K562 (cell line): Measurements from ENCODE around the gene EIF3J. TPM values are rescaled to one million over a fixed set of nuclear protein-coding genes. Genes with fewer than 3 reads are reported as not detected.

Source experiments
- ATAC-seq: fragments of 200-7000 bp; cut with Tn5 transposase; 3 replicates; pipeline ENCODE4 v1.9.1; 2020; ENCODE audit warnings: moderate library complexity
- BruUV-seq: library from RNA; stranded (reverse); fragments of 400-500 nt; replicated peaks from 2 replicates; lab custom pipeline; 2021; lab: Mats Ljungman, UMichigan
- CTCF ChIA-PET: fragments of 300-600 bp; formaldehyde crosslinking; extraction: SDS; loops from one replicate; lab custom pipeline; 2021; ENCODE audit warnings: low intra/inter-chr PET ratio; lab: Yijun Ruan, JAX
- POLR2A ChIA-PET: fragments of 300-600, 350-650 bp; sonication (Branson Sonifier 250); formaldehyde crosslinking; extraction: SDS; loops from one replicate; lab custom pipeline; 2021; ENCODE audit warnings: antibody characterized with exemption, inconsistent platforms; lab: Yijun Ruan, JAX
- DNase-seq, 4 experiments: peaks; one replicate each; pipeline versions ENCODE4 v3.0.0 to v3.0.0-alpha.2; 2011 to 2018; ENCODE audit warnings: low spot score in 3 of 4, mixed read lengths in 3 of 4; ENCODE audit errors: extremely low read depth in 1 of 4
- FAIRE-seq: peaks from 2 replicates; lab custom pipeline; 2011; peaks lifted over from hg19 to GRCh38; lab: Jason Lieb, UNC
- H2AFZ ChIP-seq: 2 replicates; pipeline ENCODE4 v1.6.0; 2011; ENCODE audit warnings: low read depth, low read length, control low read depth, inconsistent platforms
- H3K27ac ChIP-seq: fragments of 200-600 bp; 3 replicates; pipeline ENCODE4 v1.8.0; 2011; ENCODE audit warnings: low read depth, mild to moderate bottlenecking, control low read depth, inconsistent platforms, low read length, moderate library complexity, mixed read lengths; ENCODE audit errors: extremely low read depth
- H3K27me3 ChIP-seq, 2 experiments: fragments of 300-600 bp in 1 of 2; 2 replicates in 1 of 2; 3 replicates in 1 of 2; pipeline versions ENCODE4 v1.6.0 to v1.8.0; 2011; ENCODE audit warnings: inconsistent platforms in 2 of 2, low read length in 2 of 2, mild to moderate bottlenecking in 1 of 2, mixed read lengths in 1 of 2, moderate library complexity in 1 of 2; ENCODE audit not compliant: control insufficient read depth in 2 of 2, insufficient read depth in 2 of 2
- H3K36me3 ChIP-seq: fragments of 300-600 bp; 3 replicates; pipeline ENCODE4 v1.8.0; 2011; ENCODE audit warnings: mild to moderate bottlenecking, low read length, inconsistent platforms; ENCODE audit not compliant: control insufficient read depth, insufficient read depth
- H3K4me1 ChIP-seq, 2 experiments: fragments of 200-600 bp in 1 of 2; replicated peaks in 1 of 2; 2 replicates in 1 of 2; 3 replicates in 1 of 2; pipeline versions ENCODE4 v1.5.1 to v1.8.0; 2011; ENCODE audit warnings: inconsistent platforms in 2 of 2, low read length in 2 of 2, mild to moderate bottlenecking in 1 of 2, mixed read lengths in 1 of 2, moderate library complexity in 1 of 2; ENCODE audit not compliant: control insufficient read depth in 2 of 2, insufficient read depth in 2 of 2
- H3K4me2 ChIP-seq: 2 replicates; pipeline ENCODE4 v1.6.1; 2011; ENCODE audit warnings: low read length, control low read depth, inconsistent platforms, mixed read lengths; ENCODE audit not compliant: insufficient read depth
- H3K4me3 ChIP-seq: fragments of 200-600 bp; sonication (generic), shearing (Covaris generic); 2 replicates; pipeline ENCODE4 v1.5.1; 2016; ENCODE audit warnings: control low read depth, inconsistent platforms
- H3K79me2 ChIP-seq: fragments of 200-600 bp; 3 replicates; pipeline ENCODE4 v1.8.0; 2011; ENCODE audit warnings: low read length, inconsistent platforms; ENCODE audit not compliant: control insufficient read depth, insufficient read depth
- H3K9ac ChIP-seq, 2 experiments: 2 replicates each; pipeline versions ENCODE4 v1.6.0 to v1.6.1; 2011; ENCODE audit warnings: low read depth in 2 of 2, low read length in 2 of 2, control low read depth in 1 of 2, inconsistent platforms in 1 of 2, mild to moderate bottlenecking in 1 of 2, mixed read lengths in 1 of 2; ENCODE audit not compliant: insufficient read depth in 1 of 2
- H3K9me1 ChIP-seq: one replicate; pipeline ENCODE4 v1.6.0; 2011; ENCODE audit warnings: inconsistent platforms, mild to moderate bottlenecking, low read length, moderate library complexity; ENCODE audit not compliant: control insufficient read depth, insufficient read depth
- H3K9me3 ChIP-seq: replicated peaks from 2 replicates; pipeline ENCODE4 v1.5.1; 2011; ENCODE audit warnings: low read depth, low read length, inconsistent platforms; ENCODE audit not compliant: control insufficient read depth, insufficient read depth
- H4K20me1 ChIP-seq: replicated peaks from 2 replicates; pipeline ENCODE4 v1.6.1; 2011; ENCODE audit warnings: low read length, inconsistent platforms, mixed read lengths; ENCODE audit not compliant: control insufficient read depth, insufficient read depth
- DPF2 ChIP-seq: fragments of 450-650 bp; IDR thresholded peaks from 2 replicates; pipeline ENCODE4 v1.6.1; 2016
- EWSR1 ChIP-seq: fragments of 450-650 bp; IDR thresholded peaks from 2 replicates; pipeline ENCODE4 v1.6.1; 2018; ENCODE audit warnings: borderline replicate concordance, mild to moderate bottlenecking, low read depth, moderate library complexity; ENCODE audit not compliant: partially characterized antibody
- FOSL1 ChIP-seq: fragments of 200-800 bp; sonication (Bioruptor generic); conservative IDR thresholded peaks from 2 replicates; pipeline ENCODE4 v1.6.1; 2016; ENCODE audit warnings: missing genetic modification characterization, missing compliant biosample characterization
- JUN ChIP-seq, 2 experiments: sonication (generic) in 1 of 2; formaldehyde crosslinking in 1 of 2; IDR thresholded peaks; 2 replicates each; pipeline versions ENCODE4 v1.6.1 to v1.8.0; 2012 to 2022; ENCODE audit warnings: borderline replicate concordance in 2 of 2, mild to moderate bottlenecking in 2 of 2, improper control_type of control experiment in 1 of 2, low read depth in 1 of 2, low read length in 1 of 2, missing genetic modification reagents in 1 of 2
- LCOR ChIP-seq: sonication (generic); formaldehyde crosslinking; IDR thresholded peaks from 2 replicates; pipeline ENCODE4 v1.8.0; 2022; ENCODE audit warnings: mild to moderate bottlenecking, missing genetic modification reagents
- SMAD2 ChIP-seq: fragments of 150-350 bp; IDR thresholded peaks from 2 replicates; pipeline ENCODE4 v1.6.1; 2014; ENCODE audit warnings: low read depth, mild to moderate bottlenecking, low read length
- SMARCA4 ChIP-seq: fragments of 450-650 bp; IDR thresholded peaks from 2 replicates; pipeline ENCODE4 v1.6.1; 2016
- YY1 ChIP-seq, 3 experiments: IDR thresholded peaks; 2 replicates each; pipeline ENCODE4 v1.6.1; 2011; ENCODE audit warnings: low read length in 2 of 3, mild to moderate bottlenecking in 2 of 3, moderate library complexity in 2 of 3, borderline replicate concordance in 1 of 3, control low read depth in 1 of 3, low read depth in 1 of 3; ENCODE audit not compliant: insufficient read depth in 3 of 3, insufficient replicate concordance in 2 of 3, control insufficient read depth in 1 of 3, insufficient read length in 1 of 3; ENCODE audit errors: extremely low read depth in 1 of 3
- ZFP30 ChIP-seq: fragments of 250-450 bp; sonication (Bioruptor Pico); IDR thresholded peaks from 2 replicates; pipeline ENCODE4 v1.8.0; 2022; ENCODE audit warnings: moderate library complexity, mild to moderate bottlenecking, inconsistent platforms, borderline replicate concordance
- ZNF197 ChIP-seq: fragments of 200-800 bp; sonication (Bioruptor generic); IDR thresholded peaks from 2 replicates; pipeline ENCODE4 v1.6.1; 2016; ENCODE audit warnings: low read depth, missing genetic modification characterization, missing compliant biosample characterization
- ZNF445 ChIP-seq: fragments of 250-450 bp; sonication (Bioruptor Pico); IDR thresholded peaks from 2 replicates; pipeline ENCODE4 v1.4.0; 2020; ENCODE audit warnings: low read depth, mild to moderate bottlenecking, moderate library complexity
- ZNF830 ChIP-seq: fragments of 250-450 bp; sonication (Bioruptor Pico); IDR thresholded peaks from 2 replicates; pipeline ENCODE4 v1.5.0; 2021; ENCODE audit warnings: mild to moderate bottlenecking
- WGBS: fragments of 100-300 bp; shearing (Covaris generic); methylation state at CpG from one replicate; pipeline ENCODE4 v1.1.6; 2016; ENCODE audit warnings: low coverage, mixed read lengths; ENCODE audit not compliant: insufficient coverage; ENCODE audit errors: missing lambda C conversion rate; 5-methylcytosine and 5-hydroxymethylcytosine counted together
- in situ Hi-C: fragments of 300-500 bp; cut with MboI; formaldehyde crosslinking; loops from 4 replicates; pipeline ENCODE4 v1.15.0; 2018; ENCODE audit warnings: inconsistent platforms, mixed read lengths
- intact Hi-C: fragments of 100-400 bp; cut with micrococcal nuclease; formaldehyde crosslinking; loops from 2 replicates; pipeline ENCODE4 v1.14.2; 2022
- polyA plus RNA-seq, 8 experiments: library from polyadenylated mRNA; depleted of rRNA in 4 of 8; stranded (reverse) in 5 of 8; unstranded in 3 of 8; fragments of >200 nt; fragmentation: Nextera tagmentation in 2 of 8; fragmentation: Illumina TruSeq in 1 of 8; extraction: Ambion mirVana in 2 of 8; extraction: Trizol in 1 of 8; gene quantifications; 2 replicates each; pipeline versions ENCODE4 v1.2.1 to v1.2.3, GENCODE V29; 2011 to 2014; ENCODE audit warnings: inconsistent platforms in 1 of 8, missing spikeins in 1 of 8
- total RNA-seq, 7 experiments: library from RNA; depleted of rRNA in 6 of 7; stranded (reverse); fragments of >200 nt in 6 of 7; fragmentation: Illumina TruSeq in 2 of 7; extraction: Trizol in 2 of 7; gene quantifications; 2 replicates each; pipeline versions ENCODE4 v1.2.1 to v1.2.3, GENCODE V29; 2011 to 2021; ENCODE audit warnings: low replicate concordance in 1 of 7
- TF ChIP-seq, protein P1 (sequence below): sonication (generic); formaldehyde crosslinking; IDR thresholded peaks from 2 replicates; pipeline ENCODE4 v1.8.0; 2022; ENCODE audit warnings: mild to moderate bottlenecking, missing genetic modification reagents
- TF ChIP-seq, protein P2 (sequence below): sonication (generic); IDR thresholded peaks from 2 replicates; pipeline ENCODE4 v1.6.1; 2016

The EIF3J gene
- total and polyA plus RNA-seq, 9 of the 15 experiments (the other 6 are each of a cell fraction or from before 2014, with no cell fraction given): 44.2 to 217 (median 151) TPM

DNA sequence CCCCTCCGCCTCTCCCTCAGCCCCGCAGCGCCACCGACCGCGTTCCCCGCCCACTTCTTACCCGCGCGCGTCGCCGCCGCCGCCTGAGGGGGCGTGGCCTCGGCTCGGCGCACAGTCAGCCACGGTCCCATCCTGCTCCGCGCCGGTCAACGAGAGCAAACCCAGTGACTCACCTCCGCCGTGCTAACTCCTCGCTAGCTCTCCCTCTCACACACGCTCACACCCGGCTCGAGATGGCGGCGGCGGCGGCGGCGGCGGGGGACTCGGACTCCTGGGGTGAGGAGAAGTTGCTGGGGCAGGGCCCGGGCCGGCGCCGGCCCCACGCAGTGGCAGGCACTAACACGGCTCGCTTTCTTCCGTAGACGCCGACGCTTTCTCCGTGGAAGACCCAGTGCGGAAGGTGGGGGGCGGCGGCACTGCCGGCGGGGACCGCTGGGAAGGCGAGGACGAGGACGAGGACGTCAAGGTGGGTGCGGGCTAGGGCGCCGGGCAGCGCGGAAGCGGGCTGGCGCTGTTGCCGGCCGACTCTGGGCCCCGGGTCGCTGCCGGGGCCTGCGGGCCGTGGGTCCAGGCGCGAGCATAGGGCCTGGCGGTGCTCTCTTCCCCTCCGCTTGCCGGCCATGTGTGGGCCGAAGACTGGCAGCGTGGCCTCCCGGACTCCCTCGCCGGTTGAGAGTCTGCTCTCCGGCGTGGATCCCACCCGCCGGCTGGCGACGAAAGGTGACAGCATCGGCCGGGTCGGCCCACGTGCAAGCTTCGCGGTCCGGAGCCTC is at the start of gene EIF3J (continued):
- peak in 2 of 3 experiments; percentile 53 to 84 for TF ChIP-seq YY1 (IDR thresholded peaks at IDR 0.05; ENCODE audit: borderline replicate concordance in 1 of 3, control insufficient read depth in 1 of 3, extremely low read depth in 1 of 3, insufficient read depth in 3 of 3, insufficient read length in 1 of 3, insufficient replicate concordance in 2 of 3, low read depth in 1 of 3, low read length in 2 of 3)

DNA sequence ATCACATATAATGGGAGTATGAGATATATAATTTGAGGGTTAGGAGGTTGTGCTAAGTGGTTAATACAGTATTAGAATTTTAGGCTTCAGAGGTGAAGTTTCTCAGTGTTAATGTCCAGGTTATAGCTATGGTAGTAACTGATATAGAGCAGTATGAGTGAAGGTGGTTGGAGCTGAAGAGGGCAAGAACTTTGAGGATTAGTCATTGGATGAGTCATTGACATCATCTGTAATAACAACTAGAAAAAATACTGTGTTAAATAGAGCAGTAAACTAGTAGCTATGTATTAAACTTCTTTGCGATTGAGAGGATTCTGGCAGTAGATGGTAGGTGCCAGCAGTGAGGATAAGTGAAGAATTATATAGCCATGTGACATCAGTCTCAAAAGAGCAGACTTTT is 47.5 kb upstream of the EIF3J start:
- H3K9me1 ChIP-seq: no peaks in the 10 kb centered on the region
- in situ Hi-C loops: no loop called here
- FAIRE-seq (no peak), ATAC-seq (peak; percentile 58; the same call in 2 of the 3 replicates), DNase-seq (peak in 2 of 4 experiments; percentile 6 to 23)
- peaks cover 81% of the 10 kb centered on the region for H3K36me3 ChIP-seq
- H3K27ac ChIP-seq: peak overlapping the region; percentile 48; the same call in 2 of the 3 replicates
- no peaks in the 10 kb centered on the region for H3K27me3 ChIP-seq
- no peaks in the 10 kb centered on the region for H4K20me1 ChIP-seq
- intact Hi-C loops: no loop called here
- 82% methylated on average over 1 of the region's 1 CpG for WGBS
- peaks cover 7% of the 10 kb centered on the region; the same call in 2 of the 3 replicates for H3K79me2 ChIP-seq
- POLR2A ChIA-PET: interaction anchor here (1.2 to 1.4 kb wide), 3 partner anchors 10 to 62 kb away, joined by 3 to 5 read pairs (median 5); partner anchors contain the start of gene CTDSPL2
- H3K4me3 ChIP-seq: no peak overlapping the region
- no peak overlapping the region for H3K4me2 ChIP-seq
- peaks cover 0 to 5% of the 10 kb centered on the region in 2 experiments; a peak in 2 of 5 replicates for H3K4me1 ChIP-seq
- no TSS peak for BruUV-seq
- no peak overlapping the region for H2AFZ ChIP-seq
- H3K9me3 ChIP-seq: no peaks in the 10 kb centered on the region
- CTCF ChIA-PET: no interaction called here
- no peak overlapping the region for H3K9ac ChIP-seq
- peak; percentile 50; the same call in 1 of the 2 replicates for TF ChIP-seq DPF2
- TF ChIP-seq ZNF445 (CRISPR knock-in tag): no peak
- TF ChIP-seq, protein P1, sequence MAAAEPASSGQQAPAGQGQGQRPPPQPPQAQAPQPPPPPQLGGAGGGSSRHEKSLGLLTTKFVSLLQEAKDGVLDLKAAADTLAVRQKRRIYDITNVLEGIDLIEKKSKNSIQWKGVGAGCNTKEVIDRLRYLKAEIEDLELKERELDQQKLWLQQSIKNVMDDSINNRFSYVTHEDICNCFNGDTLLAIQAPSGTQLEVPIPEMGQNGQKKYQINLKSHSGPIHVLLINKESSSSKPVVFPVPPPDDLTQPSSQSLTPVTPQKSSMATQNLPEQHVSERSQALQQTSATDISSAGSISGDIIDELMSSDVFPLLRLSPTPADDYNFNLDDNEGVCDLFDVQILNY (CRISPR knock-in tag): no peak
- no peak for TF ChIP-seq SMAD2
- no peak for TF ChIP-seq ZFP30 (CRISPR knock-in tag)
- TF ChIP-seq, protein P2, sequence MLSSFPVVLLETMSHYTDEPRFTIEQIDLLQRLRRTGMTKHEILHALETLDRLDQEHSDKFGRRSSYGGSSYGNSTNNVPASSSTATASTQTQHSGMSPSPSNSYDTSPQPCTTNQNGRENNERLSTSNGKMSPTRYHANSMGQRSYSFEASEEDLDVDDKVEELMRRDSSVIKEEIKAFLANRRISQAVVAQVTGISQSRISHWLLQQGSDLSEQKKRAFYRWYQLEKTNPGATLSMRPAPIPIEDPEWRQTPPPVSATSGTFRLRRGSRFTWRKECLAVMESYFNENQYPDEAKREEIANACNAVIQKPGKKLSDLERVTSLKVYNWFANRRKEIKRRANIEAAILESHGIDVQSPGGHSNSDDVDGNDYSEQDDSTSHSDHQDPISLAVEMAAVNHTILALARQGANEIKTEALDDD: peak; percentile 73
- no peak for TF ChIP-seq EWSR1
- TF ChIP-seq ZNF197 (CRISPR knock-in tag): no peak
- TF ChIP-seq JUN (IDR thresholded peaks at IDR 0.05; ENCODE audit: borderline replicate concordance, low read depth, low read length): peak; percentile 78; the same call in 1 of the 2 replicates
- no peak for TF ChIP-seq JUN (CRISPR knock-in tag; IDR thresholded peaks at IDR 0.05; ENCODE audit: borderline replicate concordance)
- TF ChIP-seq LCOR (CRISPR knock-in tag): no peak
- peak; percentile 97 for TF ChIP-seq FOSL1 (tag)
- TF ChIP-seq ZNF830 (CRISPR knock-in tag): no peak
- peak; percentile 44; the same call in 1 of the 2 replicates for TF ChIP-seq SMARCA4
